ENCODE measurements around the gene RNASEH1. TPM values are rescaled to one million over a fixed set of nuclear protein-coding genes. Genes with fewer than 3 reads are reported as not detected.
A peak's percentile ranks its signal among the peaks of the same experiment; 100 is the strongest.

The RNASEH1 gene
- total and polyA plus RNA-seq, 2 experiments from 2014 or later = 15.3 to 25.6 TPM

- Histone ChIP-seq H3K9me2 (replicated peaks; ENCODE audit: insufficient read depth) (no peaks in the 10 kb centered on the region), H3K36me3 (replicated peaks; ENCODE audit: insufficient read depth, low read depth) (no peaks in the 10 kb centered on the region), H3K27ac (peak overlapping the region; percentile 40), H3K4me2 (no peak overlapping the region), H3K79me2 (no peaks in the 10 kb centered on the region), H3K9me3 (ENCODE audit: low read depth) (no peaks in the 10 kb centered on the region), H3K4me3 (no peak overlapping the region), H3K27me3 (no peaks in the 10 kb centered on the region), H3K4me1 (ENCODE audit: insufficient read depth) (peaks cover 12% of the 10 kb centered on the region), H2AFZ (no peak overlapping the region), H4K20me1 (ENCODE audit: insufficient read depth, poor library complexity, severe bottlenecking) (no peaks in the 10 kb centered on the region)
- no peak for DNase-seq (ENCODE audit: low spot score)
- TF ChIP-seq CTCF (IDR thresholded peaks at IDR 0.05; ENCODE audit: poor library complexity) (no peak), EZH2phosphoT487 (IDR thresholded peaks at IDR 0.05; ENCODE audit: low read depth, severe bottlenecking, unreplicated experiment) (no peak), EZH2 (IDR thresholded peaks at IDR 0.05; ENCODE audit: borderline replicate concordance) (no peak)
- WGBS (ENCODE audit: low lambda C conversion rate, missing lambda C conversion rate) = 71% methylated on average over 6 of the region's 6 CpGs
These were observed 29.3 kb upstream of the RNASEH1 start for GRCh38 chr2:3587432-3587831.

- H3K4me1 ChIP-seq (ENCODE audit: insufficient read depth) = peaks cover 12% of the 10 kb centered on the region
- no peaks in the 10 kb centered on the region for H3K9me2 ChIP-seq (replicated peaks; ENCODE audit: insufficient read depth)
- H3K36me3 ChIP-seq (replicated peaks; ENCODE audit: insufficient read depth, low read depth) = no peaks in the 10 kb centered on the region
- H3K4me3 ChIP-seq = no peak overlapping the region
- no peaks in the 10 kb centered on the region for H3K27me3 ChIP-seq
- H3K9me3 ChIP-seq (ENCODE audit: low read depth) = no peaks in the 10 kb centered on the region
- peak overlapping the region; percentile 40 for H3K27ac ChIP-seq
- H2AFZ ChIP-seq = no peak overlapping the region
- no peaks in the 10 kb centered on the region for H3K79me2 ChIP-seq
- no peak for DNase-seq (ENCODE audit: low spot score)
- no peak for TF ChIP-seq CTCF (IDR thresholded peaks at IDR 0.05; ENCODE audit: poor library complexity)
- no peak for TF ChIP-seq EZH2 (IDR thresholded peaks at IDR 0.05; ENCODE audit: borderline replicate concordance)
- TF ChIP-seq EZH2phosphoT487 (IDR thresholded peaks at IDR 0.05; ENCODE audit: low read depth, severe bottlenecking, unreplicated experiment) = no peak
- H4K20me1 ChIP-seq (ENCODE audit: insufficient read depth, poor library complexity, severe bottlenecking) = no peaks in the 10 kb centered on the region
- WGBS (ENCODE audit: low lambda C conversion rate, missing lambda C conversion rate) = 88% methylated on average over 5 of the region's 5 CpGs
- H3K4me2 ChIP-seq = no peak overlapping the region
These were observed 28.9 kb upstream of the RNASEH1 start for GRCh38 chr2:3587021-3587420.

GRCh38 chr2:3586220-3586619 lies 28.1 kb upstream of the RNASEH1 start:
- no peak overlapping the region for H3K4me2 ChIP-seq
- no peaks in the 10 kb centered on the region for H3K27me3 ChIP-seq
- H3K9me2 ChIP-seq (replicated peaks; ENCODE audit: insufficient read depth) = no peaks in the 10 kb centered on the region
- H3K9me3 ChIP-seq (ENCODE audit: low read depth) = no peaks in the 10 kb centered on the region
- H3K4me3 ChIP-seq = no peak overlapping the region
- peaks cover 2% of the 10 kb centered on the region for H3K79me2 ChIP-seq
- peak overlapping the region; percentile 74 for H3K27ac ChIP-seq
- WGBS (ENCODE audit: low lambda C conversion rate, missing lambda C conversion rate) = 91% methylated on average over 16 of the region's 16 CpGs
- DNase-seq (ENCODE audit: low spot score) = no peak
- H2AFZ ChIP-seq = no peak overlapping the region
- TF ChIP-seq EZH2 (IDR thresholded peaks at IDR 0.05; ENCODE audit: borderline replicate concordance) = no peak
- no peak for TF ChIP-seq EZH2phosphoT487 (IDR thresholded peaks at IDR 0.05; ENCODE audit: low read depth, severe bottlenecking, unreplicated experiment)
- TF ChIP-seq CTCF (IDR thresholded peaks at IDR 0.05; ENCODE audit: poor library complexity) = no peak
- no peaks in the 10 kb centered on the region for H4K20me1 ChIP-seq (ENCODE audit: insufficient read depth, poor library complexity, severe bottlenecking)
- H3K36me3 ChIP-seq (replicated peaks; ENCODE audit: insufficient read depth, low read depth) = no peaks in the 10 kb centered on the region
- H3K4me1 ChIP-seq (ENCODE audit: insufficient read depth) = peaks cover 12% of the 10 kb centered on the region
